Neural cell (in vitro differentiated cells): Measurements from ENCODE around the gene GNAL. TPM values are rescaled to one million over a fixed set of nuclear protein-coding genes. Genes with fewer than 3 reads are reported as not detected.

Source experiments
- H2AFZ ChIP-seq: fragments of 200-600, 300-800 bp; sonication (generic), shearing (Covaris generic); 2 replicates; pipeline ENCODE4 v1.6.0; 2014; ENCODE audit warnings: low read depth, mild to moderate bottlenecking, antibody characterized with exemption, low read length, moderate library complexity
- H3F3A ChIP-seq: fragments of 200-600 bp; shearing (Covaris generic); 2 replicates; pipeline ENCODE4 v1.6.1; 2016; ENCODE audit warnings: mild to moderate bottlenecking, moderate library complexity, mixed read lengths, antibody characterized with exemption, low read length; ENCODE audit not compliant: insufficient read depth, poor library complexity, severe bottlenecking
- H3K27ac ChIP-seq: fragments of 200-600, 300-800 bp; sonication (generic), shearing (Covaris generic); 2 replicates; pipeline ENCODE4 v1.5.1; 2014; ENCODE audit warnings: mild to moderate bottlenecking, low read length, moderate library complexity
- H3K27me3 ChIP-seq: fragments of 300-800, 200-600 bp; sonication (generic), shearing (Covaris generic); 2 replicates; pipeline ENCODE4 v1.6.0; 2014; ENCODE audit warnings: mild to moderate bottlenecking, low read depth, low read length, moderate library complexity; ENCODE audit not compliant: insufficient read depth
- H3K36me3 ChIP-seq: fragments of 300-800, 200-600 bp; sonication (generic), shearing (Covaris generic); 2 replicates; pipeline ENCODE4 v1.5.1; 2014; ENCODE audit warnings: mild to moderate bottlenecking, antibody characterized with exemption, low read length, moderate library complexity; ENCODE audit not compliant: insufficient read depth
- H3K4me2 ChIP-seq: fragments of 300-800, 200-600 bp; sonication (generic), shearing (Covaris generic); 2 replicates; pipeline ENCODE4 v1.6.0; 2014; ENCODE audit warnings: mild to moderate bottlenecking, low read length
- H3K4me3 ChIP-seq: fragments of 300-800, 200-600 bp; sonication (generic), shearing (Covaris generic); 2 replicates; pipeline ENCODE4 v1.5.1; 2014; ENCODE audit warnings: mild to moderate bottlenecking, low read length, moderate library complexity
- H3K79me2 ChIP-seq: fragments of 200-600 bp; shearing (Covaris generic); replicated peaks from 2 replicates; pipeline ENCODE4 v1.6.0; 2014; ENCODE audit warnings: mild to moderate bottlenecking, low read length, moderate library complexity; ENCODE audit not compliant: insufficient read depth
- H3K9ac ChIP-seq: fragments of 300-800, 200-600 bp; sonication (generic), shearing (Covaris generic); 2 replicates; pipeline ENCODE4 v1.6.1; 2016; ENCODE audit warnings: mild to moderate bottlenecking, low read length, mixed read lengths
- H3K9me2 ChIP-seq: fragments of 200-600 bp; shearing (Covaris generic); 2 replicates; pipeline ENCODE4 v1.6.1; 2016; ENCODE audit warnings: mild to moderate bottlenecking, low read length, mixed read lengths; ENCODE audit not compliant: insufficient read depth
- H3K9me3 ChIP-seq: fragments of 200-600, 300-800 bp; sonication (generic), shearing (Covaris generic); 2 replicates; pipeline ENCODE4 v1.6.1; 2016; ENCODE audit warnings: mild to moderate bottlenecking, mixed run types, low read length, moderate library complexity, mixed read lengths
- H4K20me1 ChIP-seq: fragments of 200-600 bp; shearing (Covaris generic); 2 replicates; pipeline ENCODE4 v1.6.1; 2016; ENCODE audit warnings: mild to moderate bottlenecking, mixed run types; ENCODE audit not compliant: insufficient read depth
- CTCF ChIP-seq: fragments of 450-650 bp; IDR thresholded peaks from 2 replicates; pipeline ENCODE4 v1.5.1; 2014; ENCODE audit warnings: antibody characterized with exemption, mild to moderate bottlenecking, moderate library complexity; ENCODE audit not compliant: poor library complexity, severe bottlenecking
- EP300 ChIP-seq: fragments of 450-650 bp; conservative IDR thresholded peaks from 2 replicates; pipeline ENCODE4 v1.6.1; 2014; ENCODE audit warnings: antibody characterized with exemption, mild to moderate bottlenecking, moderate library complexity; ENCODE audit not compliant: poor library complexity, severe bottlenecking
- EZH2 ChIP-seq: fragments of 200-600, 300-800 bp; shearing (Covaris generic), sonication (generic); IDR thresholded peaks from 2 replicates; pipeline ENCODE4 v1.6.1; 2014; ENCODE audit warnings: antibody characterized with exemption, low read length, borderline replicate concordance, mild to moderate bottlenecking; ENCODE audit not compliant: insufficient read depth, poor library complexity, severe bottlenecking
- MXI1 ChIP-seq: fragments of 450-650 bp; conservative IDR thresholded peaks from 2 replicates; pipeline ENCODE4 v1.6.1; 2014; ENCODE audit warnings: antibody characterized with exemption, mild to moderate bottlenecking; ENCODE audit not compliant: poor library complexity, severe bottlenecking
- POLR2AphosphoS5 ChIP-seq: IDR thresholded peaks from 2 replicates; pipeline ENCODE4 v1.6.1; 2012
- RAD21 ChIP-seq: fragments of 450-650 bp; conservative IDR thresholded peaks from 2 replicates; pipeline ENCODE4 v1.6.1; 2014; ENCODE audit warnings: antibody characterized with exemption, mild to moderate bottlenecking, moderate library complexity
- REST ChIP-seq: IDR thresholded peaks from 2 replicates; pipeline ENCODE4 v1.6.1; 2012; ENCODE audit warnings: borderline replicate concordance
- SMC3 ChIP-seq: fragments of 450-650 bp; conservative IDR thresholded peaks from 2 replicates; pipeline ENCODE4 v1.6.1; 2014; ENCODE audit warnings: antibody characterized with exemption, mild to moderate bottlenecking, moderate library complexity; ENCODE audit not compliant: poor library complexity
- TAF1 ChIP-seq: IDR thresholded peaks from 2 replicates; pipeline ENCODE4 v1.6.1; 2012; ENCODE audit warnings: low read depth
- polyA plus RNA-seq: library from polyadenylated mRNA; depleted of rRNA; stranded (reverse); fragments of >200 nt; gene quantifications from 2 replicates; pipeline ENCODE4 v1.2.3, GENCODE V29; 2014

The GNAL gene
- polyA plus RNA-seq, 1 donor from 2014 or later: 16.7 TPM

- Histone ChIP-seq H3K79me2 (no peaks in the 10 kb centered on the region), H3K9me3 (no peaks in the 10 kb centered on the region), H3K4me3 (no peak overlapping the region), H3K36me3 (no peaks in the 10 kb centered on the region), H2AFZ (no peak overlapping the region), H3K4me2 (no peak overlapping the region), H3K27me3 (no peaks in the 10 kb centered on the region), H3K9me2 (no peaks in the 10 kb centered on the region), H4K20me1 (no peaks in the 10 kb centered on the region), H3K27ac (no peak overlapping the region), H3K9ac (no peak overlapping the region), H3F3A (no peaks in the 10 kb centered on the region)
- TF ChIP-seq TAF1 (no peak), POLR2AphosphoS5 (no peak), RAD21 (no peak), REST (no peak), EZH2 (no peak), EP300 (no peak), SMC3 (no peak), CTCF (no peak), MXI1 (no peak)
Measured at GRCh38 chr18:11775436-11776174, 86.5 kb downstream of the GNAL start.

GRCh38 chr18:11780042-11780441 lies 91.0 kb downstream of the GNAL start:
- no peaks in the 10 kb centered on the region for H4K20me1 ChIP-seq
- H3K9ac ChIP-seq: no peak overlapping the region
- H3K4me2 ChIP-seq: no peak overlapping the region
- TF ChIP-seq RAD21 (no peak), POLR2AphosphoS5 (no peak), MXI1 (no peak), EZH2 (no peak), CTCF (no peak), EP300 (no peak), SMC3 (no peak), TAF1 (no peak), REST (no peak)
- H3F3A ChIP-seq: no peaks in the 10 kb centered on the region
- H3K79me2 ChIP-seq: no peaks in the 10 kb centered on the region
- no peak overlapping the region for H3K4me3 ChIP-seq
- no peaks in the 10 kb centered on the region for H3K36me3 ChIP-seq
- H3K9me3 ChIP-seq: no peaks in the 10 kb centered on the region
- no peak overlapping the region for H2AFZ ChIP-seq
- H3K9me2 ChIP-seq: no peaks in the 10 kb centered on the region
- H3K27ac ChIP-seq: no peak overlapping the region
- H3K27me3 ChIP-seq: no peaks in the 10 kb centered on the region
